A549 (cell line): Measurements from ENCODE around the gene FMO3.

Experiments used
- ATOH8 ChIP-seq: fragments of 250-450 bp; sonication (Bioruptor Pico); IDR thresholded peaks from 2 replicates; pipeline ENCODE4 v1.5.0; 2020; ENCODE audit warnings: low read depth, mild to moderate bottlenecking, moderate library complexity
- CBX8 ChIP-seq: fragments of 200-600 bp; sonication (generic); IDR thresholded peaks from 2 replicates; pipeline ENCODE4 v1.6.1; 2016
- CEBPB ChIP-seq, 2 experiments: fragments of >200 bp in 1 of 2; sonication (Bioruptor Twin) in 1 of 2; formaldehyde crosslinking in 1 of 2; IDR thresholded peaks; 2 replicates each; pipeline ENCODE4 v1.6.1; 2012 to 2016
- CHD2 ChIP-seq: fragments of 150-350 bp; IDR thresholded peaks from 2 replicates; pipeline ENCODE4 v1.6.1; 2014; ENCODE audit warnings: low read length; ENCODE audit not compliant: partially characterized antibody
- CTCF ChIP-seq: fragments of >200 bp; sonication (Bioruptor Twin); formaldehyde crosslinking; IDR thresholded peaks from 3 replicates; pipeline ENCODE4 v1.5.1; 2016
- EP300 ChIP-seq, 2 experiments: fragments of >200 bp; sonication (Bioruptor Twin); formaldehyde crosslinking; IDR thresholded peaks; 2 replicates in 1 of 2; 3 replicates in 1 of 2; pipeline ENCODE4 v1.6.1; 2016 to 2017
- JUN ChIP-seq, 2 experiments: fragments of >200 bp; sonication (Bioruptor Twin); formaldehyde crosslinking; IDR thresholded peaks; 2 replicates in 1 of 2; 3 replicates in 1 of 2; pipeline ENCODE4 v1.6.1; 2016 to 2017
- MAX ChIP-seq: IDR thresholded peaks from 2 replicates; pipeline ENCODE4 v1.6.1; 2012
- PBX3 ChIP-seq: IDR thresholded peaks from 2 replicates; pipeline ENCODE4 v1.6.1; 2012
- POLR2A ChIP-seq: IDR thresholded peaks from 2 replicates; pipeline ENCODE4 v1.6.1; 2012; ENCODE audit warnings: mild to moderate bottlenecking, low read length
- RAD21 ChIP-seq, 2 experiments: fragments of >200 bp in 1 of 2; sonication (Bioruptor Twin) in 1 of 2; formaldehyde crosslinking in 1 of 2; IDR thresholded peaks in 1 of 2; conservative IDR thresholded peaks in 1 of 2; 2 replicates in 1 of 2; 3 replicates in 1 of 2; pipeline ENCODE4 v1.6.1; 2012 to 2018; ENCODE audit warnings: inconsistent platforms in 1 of 2
- REST ChIP-seq: fragments of 200-600 bp; sonication (generic); IDR thresholded peaks from 2 replicates; pipeline ENCODE4 v1.6.1; 2016; ENCODE audit warnings: antibody characterized with exemption, mild to moderate bottlenecking, moderate library complexity
- RNF2 ChIP-seq: fragments of 200-600 bp; sonication (generic); IDR thresholded peaks from 2 replicates; pipeline ENCODE4 v1.6.1; 2016; ENCODE audit warnings: low read depth, mild to moderate bottlenecking, antibody characterized with exemption, moderate library complexity, borderline replicate concordance
- USF2 ChIP-seq: fragments of 450-650 bp; IDR thresholded peaks from 2 replicates; pipeline ENCODE4 v1.6.1; 2014; ENCODE audit warnings: antibody characterized with exemption

- TF ChIP-seq CTCF (no peak), POLR2A (no peak), PBX3 (no peak), RAD21 (conservative IDR thresholded peaks at IDR 0.05 in 1 of 2, IDR thresholded peaks at IDR 0.05 in 1 of 2) (no peak), MAX (no peak), JUN (IDR thresholded peaks at IDR 0.05) (no peak), USF2 (no peak), REST (no peak), CEBPB (IDR thresholded peaks at IDR 0.05) (no peak), EP300 (IDR thresholded peaks at IDR 0.05) (no peak), CBX8 (no peak), CHD2 (no peak), ATOH8 (CRISPR knock-in tag) (no peak), RNF2 (no peak)
Observed at GRCh38 chr1:171112119-171112518, 21.4 kb downstream of the FMO3 start.
